ENCODE measurements around the gene SLC5A1.

The SLC5A1 gene

GRCh38 chr22:32050678-32051515 lies 7.8 kb downstream of the SLC5A1 start:
- peak in 1 of 2 donors; percentile 19 for DNase-seq (ENCODE audit: low read depth in 2 of 2, low spot score in 1 of 2)

GRCh38 chr22:32052244-32052643 lies 9.2 kb downstream of the SLC5A1 start:
- DNase-seq (ENCODE audit: low read depth in 2 of 2, low spot score in 1 of 2) = no peak

- DNase-seq (ENCODE audit: low read depth in 2 of 2, low spot score in 1 of 2) = no peak
Observed at GRCh38 chr22:32052936-32053791, 10.1 kb downstream of the SLC5A1 start.

GRCh38 chr22:32055069-32055468 lies 12.0 kb downstream of the SLC5A1 start:
- DNase-seq (ENCODE audit: low read depth in 2 of 2, low spot score in 1 of 2) = no peak

GRCh38 chr22:32058656-32059260 lies 15.7 kb downstream of the SLC5A1 start:
- DNase-seq (ENCODE audit: low read depth in 2 of 2, low spot score in 1 of 2) = no peak

- DNase-seq (ENCODE audit: low read depth in 2 of 2, low spot score in 1 of 2) = no peak
Observed at GRCh38 chr22:32059426-32059825, 16.4 kb downstream of the SLC5A1 start.

GRCh38 chr22:32063701-32064100 lies 20.6 kb downstream of the SLC5A1 start:
- DNase-seq (ENCODE audit: low read depth in 2 of 2, low spot score in 1 of 2) = no peak

- DNase-seq (ENCODE audit: low read depth in 2 of 2, low spot score in 1 of 2) = no peak
Observed at GRCh38 chr22:32066820-32067219, 23.8 kb downstream of the SLC5A1 start.

GRCh38 chr22:32067613-32068012 lies 24.6 kb downstream of the SLC5A1 start:
- DNase-seq (ENCODE audit: low read depth in 2 of 2, low spot score in 1 of 2) = no peak

- no peak for DNase-seq (ENCODE audit: low read depth in 2 of 2, low spot score in 1 of 2)
Observed at GRCh38 chr22:32069579-32070372, 26.7 kb downstream of the SLC5A1 start.

GRCh38 chr22:32073262-32073661 lies 30.2 kb downstream of the SLC5A1 start:
- DNase-seq (ENCODE audit: low read depth in 2 of 2, low spot score in 1 of 2) = no peak

- no peak for DNase-seq (ENCODE audit: low read depth in 2 of 2, low spot score in 1 of 2)
Observed at GRCh38 chr22:32073823-32074380, 30.8 kb downstream of the SLC5A1 start.

GRCh38 chr22:32075997-32076760 lies 33.1 kb downstream of the SLC5A1 start:
- no peak for DNase-seq (ENCODE audit: low read depth in 2 of 2, low spot score in 1 of 2)

- DNase-seq (ENCODE audit: low read depth in 2 of 2, low spot score in 1 of 2) = no peak
Observed at GRCh38 chr22:32076761-32077084, 33.7 kb downstream of the SLC5A1 start.

- DNase-seq (ENCODE audit: low read depth in 2 of 2, low spot score in 1 of 2) = no peak
Observed at GRCh38 chr22:32077151-32077550, 34.1 kb downstream of the SLC5A1 start.

- DNase-seq (ENCODE audit: low read depth in 2 of 2, low spot score in 1 of 2) = no peak
Observed at GRCh38 chr22:32079130-32080089, 36.3 kb downstream of the SLC5A1 start.

- no peak for DNase-seq (ENCODE audit: low read depth in 2 of 2, low spot score in 1 of 2)
Observed at GRCh38 chr22:32080904-32081303, 37.8 kb downstream of the SLC5A1 start.

GRCh38 chr22:32082331-32082730 lies 39.3 kb downstream of the SLC5A1 start:
- DNase-seq (ENCODE audit: low read depth in 2 of 2, low spot score in 1 of 2) = no peak

- no peak for DNase-seq (ENCODE audit: low read depth in 2 of 2, low spot score in 1 of 2)
Observed at GRCh38 chr22:32083000-32083399, 39.9 kb downstream of the SLC5A1 start.

Data from stimulated activated CD8-positive, alpha-beta memory T cell treated with anti-CD3 and anti-CD28 coated beads, Interleukin-4, amount 100 ng/mL, for 4 hours (primary cell).